HG03354 (cell line): ENCODE measurements around the gene TSEN34.
"Not testable (repeated sequence)": the region's sequence is repeated elsewhere in the genome, so short reads cannot be mapped to it uniquely, and the experiment has no call there.

Experiments
- ATAC-seq: cut with Tn5 transposase; IDR thresholded peaks from one replicate; pipeline ENCODE4 v1.9.1; 2021; ENCODE audit warnings: mild to moderate bottlenecking; ENCODE audit not compliant: unreplicated experiment, poor library complexity, severe bottlenecking

TSEN34 gene

DNA sequence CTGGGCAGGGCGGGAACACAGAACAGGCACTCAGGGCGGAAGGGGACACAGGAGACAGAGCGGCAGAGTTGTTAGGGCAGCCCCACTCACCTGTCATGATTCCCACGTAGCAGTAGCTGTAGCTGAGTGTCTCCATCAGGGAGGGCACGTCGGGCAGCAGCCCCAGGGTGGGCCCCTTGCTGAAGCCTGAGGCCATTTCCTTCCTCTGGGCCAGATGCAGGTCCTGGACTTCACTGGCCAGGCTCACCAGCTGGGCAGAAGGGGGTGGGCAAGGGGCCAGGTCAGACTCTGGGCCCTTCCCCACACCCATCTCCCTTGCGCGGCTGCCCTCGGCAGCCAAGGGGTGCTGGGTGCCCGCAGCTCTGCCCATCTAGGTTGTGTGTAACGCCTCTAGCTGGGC is 7.7 kb upstream of the TSEN34 start:
- ATAC-seq, result no peak

DNA sequence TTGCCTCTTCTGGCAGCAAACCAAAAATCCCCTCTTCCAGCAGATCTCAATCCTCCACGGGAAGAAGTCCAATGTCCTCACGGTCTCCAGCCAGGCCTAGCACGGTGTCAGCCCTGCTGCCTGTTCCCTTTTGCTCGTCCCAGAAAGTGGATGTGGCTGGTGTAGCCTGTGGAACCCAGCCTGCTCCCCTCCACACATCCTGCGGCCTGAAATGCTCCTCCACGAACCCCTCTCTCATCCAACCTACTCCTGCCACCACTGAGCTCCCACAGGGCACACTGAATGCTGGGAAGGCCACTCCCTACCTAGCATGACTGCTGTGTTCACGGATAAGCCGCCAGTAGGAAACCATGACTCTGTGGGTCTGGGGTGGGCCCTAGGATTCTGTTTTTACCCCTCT is 4.8 kb upstream of the TSEN34 start:
- ATAC-seq, result no peak

DNA sequence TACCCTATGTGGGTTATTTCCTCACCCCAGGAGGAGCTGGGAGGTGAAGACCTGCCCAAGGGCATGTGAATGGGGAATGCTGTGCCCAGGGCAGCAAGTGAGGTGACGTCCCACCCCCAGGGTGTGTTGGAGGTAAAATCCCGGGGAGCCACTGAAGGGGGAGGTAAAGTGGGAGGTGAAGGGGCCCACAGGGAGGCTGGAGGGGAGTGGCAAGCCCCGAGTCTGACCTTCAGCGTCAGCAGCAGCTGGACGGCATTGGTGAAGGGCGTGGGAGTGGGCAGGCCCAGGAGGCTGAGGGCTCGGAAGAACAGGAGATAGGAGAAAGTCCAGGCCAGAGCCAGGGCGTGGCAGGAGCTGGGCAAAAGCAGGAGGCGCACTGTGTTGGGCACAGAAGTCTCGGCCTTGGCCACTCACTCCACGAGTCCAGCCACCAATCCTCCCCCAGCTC is 4.2 kb upstream of the TSEN34 start:
- ATAC-seq, result no peak

DNA sequence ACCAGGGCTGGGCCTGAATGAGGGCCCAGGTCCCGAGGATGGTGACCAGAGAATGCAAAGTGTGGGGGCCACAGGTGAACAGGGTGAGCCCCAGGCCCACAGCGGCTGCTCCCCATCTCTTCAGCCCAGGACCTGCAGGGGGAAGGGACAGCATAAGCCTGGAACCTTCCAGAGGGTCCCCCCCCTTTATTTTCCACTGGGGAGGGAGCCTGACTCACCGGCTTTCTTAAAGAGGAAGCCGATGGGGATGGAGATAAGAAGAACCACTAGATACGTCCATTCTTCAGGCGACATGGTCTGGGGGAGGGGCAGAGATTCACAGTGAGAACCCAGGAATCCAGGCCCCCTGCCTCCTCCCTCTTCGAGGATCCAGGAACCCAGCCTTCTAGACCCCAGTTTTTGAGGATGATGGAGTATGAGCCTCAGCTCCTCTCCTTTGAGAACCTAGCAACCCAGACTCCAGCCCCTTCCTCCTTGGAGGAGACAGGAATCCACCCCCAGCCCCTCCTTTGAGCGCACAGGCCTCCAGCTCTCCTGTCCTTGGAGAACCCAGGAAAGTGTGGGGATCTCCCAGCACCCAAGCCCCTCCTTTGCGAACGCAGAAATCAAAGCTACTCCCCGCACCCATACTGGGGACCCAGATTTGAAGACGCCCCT is 2.8 kb upstream of the TSEN34 start:
- ATAC-seq, result no peak

DNA sequence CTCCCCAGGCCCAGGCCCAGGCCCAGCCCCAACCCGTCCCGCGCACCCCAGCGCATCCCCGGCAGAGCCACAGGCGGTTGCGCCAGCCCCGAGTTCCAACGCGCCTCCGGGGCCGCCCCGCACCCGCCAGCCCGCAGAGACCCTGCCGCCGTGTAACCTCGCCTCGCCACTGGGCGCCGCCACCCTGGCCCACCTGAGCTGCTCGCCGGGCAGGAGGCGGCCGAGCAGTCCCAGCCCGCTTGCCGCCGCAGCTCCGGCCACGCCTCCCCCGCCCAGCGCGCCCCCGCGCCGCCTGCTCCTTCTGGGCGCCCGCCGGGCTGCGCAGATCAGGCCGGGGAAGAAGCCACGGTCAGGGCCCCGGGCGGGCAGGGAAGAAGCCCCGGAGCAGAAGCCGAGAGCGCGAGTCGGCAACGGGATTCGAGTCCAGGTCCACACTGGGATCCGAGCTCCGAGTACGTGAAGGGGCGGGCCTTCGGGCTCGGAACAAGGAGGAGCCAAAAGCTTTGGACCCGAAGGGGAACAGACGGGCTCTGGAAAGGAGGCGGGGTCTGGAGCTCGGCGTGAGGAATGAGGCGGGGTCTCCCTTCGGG is 1.9 kb upstream of the TSEN34 start, which contains the start of gene MBOAT7:
TSS of gene MBOAT7 (minus strand) at position 436 of the 590 bp plus-strand sequence. CDS start 1,072 bp downstream, outside the sequence.
- peak; percentile 22 for ATAC-seq

DNA sequence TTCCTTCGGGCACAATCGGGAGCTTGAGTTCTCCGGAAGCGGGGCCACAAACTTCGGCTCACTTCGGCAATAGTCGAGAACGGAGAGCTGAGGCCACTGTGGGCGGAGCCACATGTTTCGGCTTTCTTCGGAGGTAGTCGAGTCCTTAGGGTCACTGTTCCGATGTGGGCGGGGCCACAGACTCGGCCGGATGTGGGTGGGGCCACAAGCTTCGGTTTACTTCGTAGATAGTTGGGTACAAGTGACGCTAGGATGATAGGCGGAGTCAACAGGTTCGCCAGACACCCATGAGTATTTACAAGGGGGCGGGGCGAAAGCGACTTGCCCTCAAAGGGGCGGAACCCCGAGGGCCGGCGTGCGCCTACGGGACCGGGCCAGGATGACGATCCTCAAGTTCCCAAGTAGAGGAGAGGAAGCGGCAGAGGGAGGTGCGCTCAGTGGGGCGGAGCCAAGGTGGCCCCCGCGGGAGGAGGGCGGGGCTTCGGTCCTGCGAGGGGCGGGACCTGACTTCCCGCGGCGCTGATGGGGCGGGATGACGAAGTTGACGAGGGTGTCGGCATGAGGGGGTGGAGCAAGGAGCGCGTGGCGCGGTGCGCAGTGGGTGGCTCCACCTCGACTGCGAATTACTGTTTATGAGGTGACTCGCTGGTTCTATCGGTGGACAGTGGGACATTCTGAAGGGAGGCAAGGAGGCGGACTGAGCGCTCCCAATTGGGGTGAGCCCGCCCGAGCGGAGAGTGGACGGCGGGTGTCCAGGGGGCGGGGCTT is 1.2 kb upstream of the TSEN34 start:
- ATAC-seq, result peak; percentile 51

DNA sequence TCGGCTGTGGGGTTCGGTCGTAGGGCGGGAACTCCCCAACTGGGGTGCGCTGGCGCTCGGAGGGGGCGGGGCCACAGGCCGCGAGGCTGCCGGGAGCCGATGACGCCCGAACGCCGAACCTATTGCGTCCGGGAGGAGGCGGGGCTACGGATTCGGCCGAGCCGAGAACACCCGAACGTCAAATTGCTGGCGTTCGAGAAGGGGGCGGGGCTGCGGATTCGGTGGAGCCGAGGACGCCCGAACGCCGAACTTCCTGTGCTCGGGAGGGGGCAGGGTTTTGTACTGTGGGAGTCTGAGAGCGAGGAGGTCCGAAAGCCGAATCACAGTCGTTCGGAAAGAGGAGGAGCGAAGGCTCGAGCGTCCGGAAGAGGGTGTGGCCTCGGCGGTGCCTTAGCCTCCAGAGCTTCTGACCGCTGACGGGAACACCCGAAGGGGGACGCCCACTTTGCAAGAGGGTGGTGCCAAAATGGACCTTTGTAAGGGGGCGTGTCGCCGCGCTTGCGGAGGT is 551 bp upstream of the TSEN34 start:
- peak; percentile 56 for ATAC-seq

DNA sequence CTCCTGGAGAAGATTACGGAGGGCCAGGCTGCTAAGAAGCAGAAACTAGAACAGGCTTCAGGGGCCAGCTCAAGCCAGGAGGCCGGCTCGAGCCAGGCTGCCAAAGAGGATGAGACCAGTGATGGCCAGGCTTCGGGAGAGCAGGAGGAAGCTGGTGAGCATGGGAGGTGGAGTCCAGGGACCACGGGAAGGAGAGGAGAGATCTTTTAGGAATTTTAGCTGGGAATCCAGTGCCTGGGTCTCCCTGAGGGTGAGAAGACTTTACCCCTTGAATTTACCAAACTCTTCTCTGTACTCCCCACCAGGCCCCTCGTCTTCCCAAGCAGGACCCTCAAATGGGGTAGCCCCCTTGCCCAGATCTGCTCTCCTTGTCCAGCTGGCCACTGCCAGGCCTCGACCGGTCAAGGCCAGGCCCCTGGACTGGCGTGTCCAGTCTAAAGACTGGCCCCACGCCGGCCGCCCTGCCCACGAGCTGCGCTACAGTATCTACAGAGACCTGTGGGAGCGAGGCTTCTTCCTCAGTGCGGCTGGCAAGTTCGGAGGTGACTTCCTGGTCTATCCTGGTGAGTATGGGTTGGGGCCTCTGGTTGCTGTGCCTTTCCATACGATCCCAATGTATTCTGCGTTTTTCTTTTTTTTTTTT is 824 bp downstream of the TSEN34 start:
- ATAC-seq, result no peak

DNA sequence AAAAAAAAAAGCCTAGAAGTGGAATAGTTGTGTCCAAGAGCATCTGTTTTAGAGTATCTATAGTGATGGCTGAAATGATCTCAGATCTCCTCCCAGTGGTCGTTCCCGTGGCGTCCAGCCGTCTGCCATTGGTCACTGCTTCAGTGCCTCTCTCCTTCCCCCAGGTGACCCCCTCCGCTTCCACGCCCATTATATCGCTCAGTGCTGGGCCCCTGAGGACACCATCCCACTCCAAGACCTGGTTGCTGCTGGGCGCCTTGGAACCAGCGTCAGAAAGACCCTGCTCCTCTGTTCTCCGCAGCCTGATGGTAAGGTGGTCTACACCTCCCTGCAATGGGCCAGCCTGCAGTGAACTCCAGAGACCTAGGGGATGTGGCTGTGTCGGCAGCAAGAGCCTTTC is 1.9 kb downstream of the TSEN34 start:
- ATAC-seq, result no peak

DNA sequence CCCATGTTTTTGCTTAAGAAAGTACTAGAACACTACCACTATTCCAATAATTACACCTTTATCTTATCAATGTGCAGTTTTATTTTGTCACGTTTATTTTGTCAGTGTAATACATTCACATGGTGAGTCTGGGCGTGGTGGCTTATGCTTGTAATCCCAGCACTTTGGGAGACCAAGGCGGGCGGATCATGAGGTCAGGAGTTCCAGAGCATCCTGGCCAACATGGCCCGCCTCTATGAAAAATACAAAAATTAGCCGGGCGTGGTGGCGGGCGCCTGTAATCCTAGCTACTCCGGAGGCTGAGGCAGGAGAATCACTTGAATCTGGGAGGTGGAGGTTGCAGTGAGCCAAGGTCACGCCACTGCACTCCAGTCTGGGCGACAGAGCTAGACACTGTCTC is 3.4 kb downstream of the TSEN34 start:
- ATAC-seq, result not testable (repeated sequence)

DNA sequence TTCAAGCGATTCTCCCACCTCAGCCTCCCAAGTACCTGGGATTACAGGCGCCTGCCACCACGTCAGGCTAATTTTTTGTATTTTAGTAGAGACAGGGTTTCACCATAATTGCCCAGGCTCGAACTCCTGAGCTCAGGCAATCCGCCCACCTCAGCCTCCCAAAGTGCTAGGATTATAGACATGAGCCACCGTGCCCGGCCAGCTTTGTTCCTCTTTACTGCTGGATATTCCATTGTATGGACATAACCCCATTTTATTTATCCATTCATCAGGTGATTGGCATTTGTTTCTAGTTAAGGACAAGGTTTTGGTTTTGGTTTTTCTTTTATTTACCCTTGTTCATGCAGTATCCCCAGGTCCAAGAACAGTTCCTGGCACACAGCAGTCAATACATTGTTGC is 5.4 kb downstream of the TSEN34 start:
- no peak for ATAC-seq

DNA sequence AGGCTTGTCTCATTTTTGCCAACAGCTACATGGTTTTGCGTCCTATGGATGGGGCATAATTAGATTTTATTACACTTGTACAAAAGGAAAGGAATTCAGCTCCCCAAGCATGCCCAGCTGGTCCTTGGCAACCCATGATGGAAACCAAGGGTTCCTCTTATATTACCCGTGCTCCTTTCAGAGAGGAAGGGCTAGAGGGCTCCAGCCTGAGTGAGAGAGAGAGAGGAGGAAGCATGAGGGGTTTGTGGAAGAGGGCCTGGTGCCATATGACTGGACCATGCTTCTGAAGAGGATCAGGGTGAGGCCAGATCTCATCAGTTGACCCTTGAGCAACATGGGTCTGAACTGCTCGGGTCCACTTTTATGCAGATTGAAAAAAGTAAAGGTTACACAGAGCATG is 6.0 kb downstream of the TSEN34 start:
- no peak for ATAC-seq

DNA sequence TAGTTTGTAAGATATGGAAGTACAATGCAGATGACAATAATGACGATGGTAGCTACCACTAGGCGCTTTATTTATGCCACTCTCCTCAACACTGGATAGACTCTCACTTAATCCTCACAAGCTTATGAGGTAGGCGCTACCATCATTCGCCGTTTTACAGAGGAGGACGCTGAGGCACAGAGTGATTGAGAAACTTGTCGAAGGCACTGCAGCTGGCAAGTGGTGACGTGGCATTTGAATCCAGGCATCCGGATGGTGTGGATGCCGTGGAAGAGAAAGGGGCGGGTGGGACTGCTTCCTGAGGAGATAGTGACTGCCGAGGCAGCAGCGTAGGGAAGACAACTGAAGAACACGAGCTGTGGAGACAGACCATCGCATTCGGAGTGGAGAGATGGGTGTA is 8.3 kb downstream of the TSEN34 start:
- ATAC-seq, result no peak

DNA sequence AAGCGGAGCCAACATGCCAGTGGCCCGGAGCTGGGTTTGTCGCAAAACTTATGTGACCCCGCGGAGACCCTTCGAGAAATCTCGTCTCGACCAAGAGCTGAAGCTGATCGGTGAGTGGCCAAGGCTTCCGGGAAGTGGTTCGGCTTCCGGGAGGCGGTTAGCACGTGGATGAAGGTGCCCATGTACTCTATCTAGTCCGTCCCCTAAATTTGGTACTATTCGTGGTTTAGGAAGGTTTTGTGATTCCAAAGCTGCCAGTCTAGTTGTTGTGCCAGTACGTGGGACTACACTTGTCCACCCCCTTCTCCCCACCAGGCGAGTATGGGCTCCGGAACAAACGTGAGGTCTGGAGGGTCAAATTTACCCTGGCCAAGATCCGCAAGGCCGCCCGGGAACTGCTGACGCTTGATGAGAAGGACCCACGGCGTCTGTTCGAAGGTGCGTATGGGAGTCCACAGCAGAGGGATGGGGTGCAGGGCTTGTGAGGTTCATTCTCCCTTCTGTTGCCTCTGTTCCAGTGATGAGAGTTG is 10.1 kb downstream of the TSEN34 start:
- ATAC-seq, result no peak

DNA sequence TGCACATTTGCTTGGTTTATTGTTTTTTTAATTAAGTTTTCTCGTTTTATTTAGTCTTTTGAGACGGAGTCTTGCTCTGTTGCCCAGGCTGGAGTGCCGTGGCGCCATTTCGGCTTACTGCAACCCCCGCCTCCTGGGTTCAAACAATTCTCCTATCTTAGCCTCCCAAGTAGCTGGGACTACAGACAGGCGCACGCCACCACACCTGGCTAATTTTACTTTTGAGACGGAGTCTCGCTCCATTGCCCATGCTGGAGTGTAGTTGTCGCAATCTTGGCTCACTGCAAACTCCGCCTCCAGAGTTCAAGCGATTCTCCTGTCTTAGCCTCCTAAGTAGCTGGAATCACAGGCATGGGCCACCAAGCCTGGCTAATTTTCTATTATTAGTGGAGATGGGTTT is 10.9 kb downstream of the TSEN34 start:
- ATAC-seq, result no peak

DNA sequence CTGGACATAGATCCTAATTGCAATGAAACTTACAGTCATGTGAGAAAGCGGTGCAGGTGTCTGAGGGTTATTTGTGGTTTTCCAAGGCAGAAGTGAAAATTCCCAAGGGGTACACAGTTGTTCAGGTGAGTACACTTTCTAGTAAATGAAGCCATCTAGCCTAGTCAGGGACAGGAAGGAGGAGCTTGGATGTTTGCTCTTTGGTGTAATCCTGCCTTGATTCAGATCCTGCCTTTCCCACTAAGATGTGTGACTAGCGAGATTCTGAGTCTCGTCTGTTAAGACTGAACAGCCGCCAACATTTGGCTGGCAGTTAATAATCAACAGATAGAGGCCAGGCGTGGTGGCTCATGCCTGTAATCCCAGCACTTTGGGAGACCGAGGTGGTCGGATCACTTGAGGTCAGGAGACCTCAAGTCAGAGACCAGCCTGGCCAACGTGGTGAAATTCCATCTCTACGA is 12.1 kb downstream of the TSEN34 start:
- ATAC-seq, result no peak

DNA sequence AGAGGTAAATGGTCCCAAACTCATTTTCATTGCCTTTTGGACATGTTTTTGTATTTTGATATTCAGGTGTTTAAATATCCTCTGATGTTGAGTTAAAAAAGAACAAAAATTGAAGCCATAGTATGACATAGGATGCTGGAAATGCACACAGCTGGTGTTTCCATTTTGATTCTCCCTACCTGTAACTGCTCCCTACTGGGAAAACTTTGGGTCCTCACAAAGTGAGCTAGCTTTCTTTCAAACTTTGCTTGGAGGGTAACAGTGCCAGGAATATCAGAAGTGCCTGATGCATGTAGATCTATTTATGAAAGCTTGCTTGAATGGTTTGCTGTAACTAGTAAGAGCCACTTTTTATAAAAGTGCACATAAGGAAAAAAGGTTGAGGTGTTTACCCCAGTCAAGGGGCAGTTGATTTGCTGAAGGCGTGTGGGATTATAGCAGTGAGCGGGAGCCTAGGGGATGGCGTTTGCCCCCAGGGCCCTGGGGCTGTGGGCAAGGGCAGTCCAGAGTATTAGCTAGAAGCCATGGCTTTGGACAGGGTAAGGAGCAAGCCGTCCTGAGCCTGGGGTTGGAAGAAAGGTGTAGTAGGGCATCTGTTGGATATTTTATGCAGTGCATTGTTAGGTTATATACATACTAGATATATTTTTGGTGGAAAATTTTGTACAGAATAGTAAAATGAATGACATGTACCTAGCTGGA is 13.8 kb downstream of the TSEN34 start:
- no peak for ATAC-seq

DNA sequence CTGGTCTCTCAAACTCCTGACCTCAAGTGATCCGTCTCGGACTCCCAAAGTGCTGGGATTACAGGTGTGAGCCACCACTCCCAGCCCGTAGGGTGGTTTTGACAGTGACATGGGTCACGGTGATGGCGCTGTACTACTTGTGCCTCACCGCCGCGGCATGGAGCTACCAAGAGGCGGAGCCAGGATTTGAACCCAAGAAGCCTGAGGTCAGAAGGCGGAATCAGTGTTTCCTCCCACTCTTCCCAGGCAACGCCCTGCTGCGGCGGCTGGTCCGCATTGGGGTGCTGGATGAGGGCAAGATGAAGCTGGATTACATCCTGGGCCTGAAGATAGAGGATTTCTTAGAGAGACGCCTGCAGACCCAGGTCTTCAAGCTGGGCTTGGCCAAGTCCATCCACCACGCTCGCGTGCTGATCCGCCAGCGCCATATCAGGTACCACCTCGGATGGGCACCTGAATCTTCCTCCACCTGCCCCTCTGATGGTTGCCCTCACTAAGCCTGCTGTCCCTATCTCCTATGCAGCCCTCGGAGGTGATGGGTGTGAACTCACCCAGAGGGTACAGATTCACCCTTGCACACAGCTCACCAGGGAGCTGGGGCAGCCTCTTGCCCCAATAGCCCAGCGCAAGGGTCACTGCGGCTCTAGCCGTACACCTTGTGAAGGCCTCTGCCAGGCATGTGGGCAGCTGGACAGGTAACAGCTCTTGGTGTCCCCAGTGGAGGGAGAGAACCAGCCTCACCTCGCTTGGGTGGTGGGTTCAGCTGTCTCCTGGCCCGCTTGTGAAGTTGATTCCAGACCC is 15.1 kb downstream of the TSEN34 start:
- ATAC-seq, result no peak

DNA sequence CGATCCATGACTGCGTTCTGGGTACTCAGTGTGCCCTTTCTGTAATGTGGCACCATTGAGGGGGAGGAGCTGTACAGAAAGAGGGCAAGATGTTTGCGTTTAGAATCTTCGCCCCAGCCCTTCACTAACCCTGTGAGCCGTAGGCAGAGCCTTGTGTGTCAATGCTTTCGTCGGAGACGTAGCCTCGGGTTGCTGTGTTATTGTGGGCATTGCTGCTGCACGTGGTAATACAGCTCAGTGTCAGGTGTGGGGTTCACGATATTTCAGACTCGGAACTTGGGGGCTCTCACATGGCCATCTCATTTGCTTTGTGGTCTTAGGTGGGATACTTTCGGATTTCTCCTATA is 15.7 kb downstream of the TSEN34 start:
- no peak for ATAC-seq
